GM23338 (cell line): ENCODE data around the gene SUMF1. TPM values are rescaled to one million over a fixed set of nuclear protein-coding genes. Genes with fewer than 3 reads are reported as not detected.

Experiments used
- ATAC-seq: fragments of 200-7000 bp; cut with Tn5 transposase; 3 replicates; pipeline ENCODE4 v1.9.1; 2020
- DNase-seq: peaks from one replicate; pipeline ENCODE4 v3.0.0-alpha.2; 2015; ENCODE audit warnings: low spot score
- H2AFZ ChIP-seq: fragments of 200-600 bp; sonication (generic); 2 replicates; pipeline ENCODE4 v1.8.0; 2016; ENCODE audit warnings: antibody characterized with exemption, mild to moderate bottlenecking, moderate library complexity
- H3F3A ChIP-seq: fragments of 200-600 bp; sonication (generic); replicated peaks from 2 replicates; pipeline ENCODE4 v1.8.0; 2017; ENCODE audit warnings: antibody characterized with exemption, mixed run types, low read depth
- H3K27ac ChIP-seq: fragments of 200-600 bp; sonication (generic); 2 replicates; pipeline ENCODE4 v1.6.1; 2016; ENCODE audit warnings: low read depth
- H3K27me3 ChIP-seq: fragments of 200-600 bp; sonication (generic); 2 replicates; pipeline ENCODE4 v1.8.0; 2016; ENCODE audit warnings: mild to moderate bottlenecking, mixed run types, moderate library complexity; ENCODE audit not compliant: insufficient read depth
- H3K36me3 ChIP-seq: fragments of 200-600 bp; sonication (generic); 2 replicates; pipeline ENCODE4 v1.8.0; 2016; ENCODE audit warnings: mild to moderate bottlenecking; ENCODE audit not compliant: insufficient read depth
- H3K4me1 ChIP-seq: fragments of 200-600 bp; sonication (generic); 2 replicates; pipeline ENCODE4 v1.8.0; 2016; ENCODE audit warnings: mild to moderate bottlenecking, moderate library complexity; ENCODE audit not compliant: insufficient read depth
- H3K4me2 ChIP-seq: fragments of 200-600 bp; sonication (generic); 2 replicates; pipeline ENCODE4 v1.7.1; 2017; ENCODE audit warnings: mixed run types
- H3K4me3 ChIP-seq: fragments of 200-600 bp; sonication (generic); 2 replicates; pipeline ENCODE4 v1.6.1; 2016; ENCODE audit warnings: mixed run types
- H3K79me2 ChIP-seq: fragments of 200-600 bp; sonication (generic); replicated peaks from 2 replicates; pipeline ENCODE4 v1.8.0; 2017; ENCODE audit warnings: mild to moderate bottlenecking; ENCODE audit not compliant: insufficient read depth
- H3K9me2 ChIP-seq: fragments of 200-600 bp; sonication (generic); 2 replicates; pipeline ENCODE4 v1.8.0; 2017; ENCODE audit not compliant: insufficient read depth
- H4K20me1 ChIP-seq: fragments of 200-600 bp; sonication (generic); replicated peaks from 2 replicates; pipeline ENCODE4 v1.8.0; 2017; ENCODE audit warnings: mild to moderate bottlenecking; ENCODE audit not compliant: insufficient read depth
- H3K27ac Mint-ChIP-seq: 2 replicates; pipeline ENCODE4 v1.8.0; 2020; ENCODE audit warnings: inconsistent platforms, mild to moderate bottlenecking, moderate library complexity, mixed read lengths
- H3K27me3 Mint-ChIP-seq: 3 replicates; pipeline ENCODE4 v1.8.0; 2022; ENCODE audit warnings: low read depth, mild to moderate bottlenecking, moderate library complexity, mixed read lengths, inconsistent platforms; ENCODE audit not compliant: insufficient read depth, poor library complexity
- H3K36me3 Mint-ChIP-seq: 3 replicates; pipeline ENCODE4 v1.8.0; 2021; ENCODE audit warnings: low read depth, mild to moderate bottlenecking, inconsistent platforms, moderate library complexity, mixed read lengths
- H3K4me1 Mint-ChIP-seq: 3 replicates; pipeline ENCODE4 v1.8.0; 2020; ENCODE audit warnings: mild to moderate bottlenecking, inconsistent platforms, mixed read lengths
- H3K4me3 Mint-ChIP-seq: 3 replicates; pipeline ENCODE4 v1.8.0; 2021; ENCODE audit warnings: moderate library complexity, mild to moderate bottlenecking, inconsistent platforms, mixed read lengths
- H3K9me3 Mint-ChIP-seq: 3 replicates; pipeline ENCODE4 v1.8.0; 2020; ENCODE audit warnings: moderate library complexity, mild to moderate bottlenecking, inconsistent platforms, mixed read lengths
- CREB1 ChIP-seq: fragments of 250-450 bp; sonication (Bioruptor Pico); IDR thresholded peaks from 2 replicates; pipeline ENCODE4 v1.5.0; 2020; ENCODE audit warnings: low read depth, mild to moderate bottlenecking, moderate library complexity
- ETS1 ChIP-seq: IDR thresholded peaks from 2 replicates; pipeline ENCODE4 v1.6.1; 2016; ENCODE audit warnings: antibody characterized with exemption
- EZH2 ChIP-seq: fragments of 200-600 bp; sonication (generic); IDR thresholded peaks from one replicate; pipeline ENCODE4 v1.8.0; 2017; ENCODE audit warnings: antibody characterized with exemption, mild to moderate bottlenecking, low read depth; ENCODE audit not compliant: unreplicated experiment
- JUNB ChIP-seq: IDR thresholded peaks from one replicate; pipeline ENCODE4 v1.6.1; 2016; ENCODE audit warnings: antibody characterized with exemption; ENCODE audit not compliant: unreplicated experiment
- NANOG ChIP-seq: IDR thresholded peaks from 2 replicates; pipeline ENCODE4 v1.6.1; 2016; ENCODE audit warnings: antibody characterized with exemption, borderline replicate concordance
- ZNF114 ChIP-seq: fragments of 250-450 bp; sonication (Bioruptor Pico); IDR thresholded peaks from 2 replicates; pipeline ENCODE4 v1.5.0; 2020; ENCODE audit warnings: mild to moderate bottlenecking, moderate library complexity
- ZNF331 ChIP-seq: fragments of 250-450 bp; sonication (Bioruptor Pico); IDR thresholded peaks from 2 replicates; pipeline ENCODE4 v1.5.0; 2020; ENCODE audit warnings: low read depth, mild to moderate bottlenecking, moderate library complexity
- polyA plus RNA-seq: library from polyadenylated mRNA; unstranded; fragments of >200 nt; fragmentation: Nextera tagmentation; extraction: Ambion mirVana; gene quantifications from 2 replicates; pipeline ENCODE4 v1.2.1, GENCODE V29; 2016
- total RNA-seq: library from RNA; depleted of rRNA; stranded (reverse); fragments of >200 nt; shearing (Covaris generic); gene quantifications from 2 replicates; pipeline ENCODE4 v1.2.3, GENCODE V29; 2014
- TF ChIP-seq, protein P1 (sequence below): fragments of 250-450 bp; sonication (Bioruptor Pico); IDR thresholded peaks from 2 replicates; pipeline ENCODE4 v1.5.0; 2020; ENCODE audit warnings: mild to moderate bottlenecking, moderate library complexity
- TF ChIP-seq, protein P2 (sequence below), 2 experiments: fragments of 200-600 bp in 1 of 2; sonication (generic) in 1 of 2; conservative IDR thresholded peaks; 2 replicates each; pipeline versions ENCODE4 v1.5.1 to v1.6.1; 2016 to 2017; ENCODE audit warnings: antibody characterized with exemption in 2 of 2, low read depth in 2 of 2, mild to moderate bottlenecking in 2 of 2, moderate library complexity in 1 of 2

SUMF1 gene
- total and polyA plus RNA-seq, 2 experiments from 2014 or later = 6.9 to 20.3 TPM

GRCh38 chr3:4413467-4413866 is 53.6 kb downstream of the SUMF1 start:
- TF ChIP-seq, protein P1, sequence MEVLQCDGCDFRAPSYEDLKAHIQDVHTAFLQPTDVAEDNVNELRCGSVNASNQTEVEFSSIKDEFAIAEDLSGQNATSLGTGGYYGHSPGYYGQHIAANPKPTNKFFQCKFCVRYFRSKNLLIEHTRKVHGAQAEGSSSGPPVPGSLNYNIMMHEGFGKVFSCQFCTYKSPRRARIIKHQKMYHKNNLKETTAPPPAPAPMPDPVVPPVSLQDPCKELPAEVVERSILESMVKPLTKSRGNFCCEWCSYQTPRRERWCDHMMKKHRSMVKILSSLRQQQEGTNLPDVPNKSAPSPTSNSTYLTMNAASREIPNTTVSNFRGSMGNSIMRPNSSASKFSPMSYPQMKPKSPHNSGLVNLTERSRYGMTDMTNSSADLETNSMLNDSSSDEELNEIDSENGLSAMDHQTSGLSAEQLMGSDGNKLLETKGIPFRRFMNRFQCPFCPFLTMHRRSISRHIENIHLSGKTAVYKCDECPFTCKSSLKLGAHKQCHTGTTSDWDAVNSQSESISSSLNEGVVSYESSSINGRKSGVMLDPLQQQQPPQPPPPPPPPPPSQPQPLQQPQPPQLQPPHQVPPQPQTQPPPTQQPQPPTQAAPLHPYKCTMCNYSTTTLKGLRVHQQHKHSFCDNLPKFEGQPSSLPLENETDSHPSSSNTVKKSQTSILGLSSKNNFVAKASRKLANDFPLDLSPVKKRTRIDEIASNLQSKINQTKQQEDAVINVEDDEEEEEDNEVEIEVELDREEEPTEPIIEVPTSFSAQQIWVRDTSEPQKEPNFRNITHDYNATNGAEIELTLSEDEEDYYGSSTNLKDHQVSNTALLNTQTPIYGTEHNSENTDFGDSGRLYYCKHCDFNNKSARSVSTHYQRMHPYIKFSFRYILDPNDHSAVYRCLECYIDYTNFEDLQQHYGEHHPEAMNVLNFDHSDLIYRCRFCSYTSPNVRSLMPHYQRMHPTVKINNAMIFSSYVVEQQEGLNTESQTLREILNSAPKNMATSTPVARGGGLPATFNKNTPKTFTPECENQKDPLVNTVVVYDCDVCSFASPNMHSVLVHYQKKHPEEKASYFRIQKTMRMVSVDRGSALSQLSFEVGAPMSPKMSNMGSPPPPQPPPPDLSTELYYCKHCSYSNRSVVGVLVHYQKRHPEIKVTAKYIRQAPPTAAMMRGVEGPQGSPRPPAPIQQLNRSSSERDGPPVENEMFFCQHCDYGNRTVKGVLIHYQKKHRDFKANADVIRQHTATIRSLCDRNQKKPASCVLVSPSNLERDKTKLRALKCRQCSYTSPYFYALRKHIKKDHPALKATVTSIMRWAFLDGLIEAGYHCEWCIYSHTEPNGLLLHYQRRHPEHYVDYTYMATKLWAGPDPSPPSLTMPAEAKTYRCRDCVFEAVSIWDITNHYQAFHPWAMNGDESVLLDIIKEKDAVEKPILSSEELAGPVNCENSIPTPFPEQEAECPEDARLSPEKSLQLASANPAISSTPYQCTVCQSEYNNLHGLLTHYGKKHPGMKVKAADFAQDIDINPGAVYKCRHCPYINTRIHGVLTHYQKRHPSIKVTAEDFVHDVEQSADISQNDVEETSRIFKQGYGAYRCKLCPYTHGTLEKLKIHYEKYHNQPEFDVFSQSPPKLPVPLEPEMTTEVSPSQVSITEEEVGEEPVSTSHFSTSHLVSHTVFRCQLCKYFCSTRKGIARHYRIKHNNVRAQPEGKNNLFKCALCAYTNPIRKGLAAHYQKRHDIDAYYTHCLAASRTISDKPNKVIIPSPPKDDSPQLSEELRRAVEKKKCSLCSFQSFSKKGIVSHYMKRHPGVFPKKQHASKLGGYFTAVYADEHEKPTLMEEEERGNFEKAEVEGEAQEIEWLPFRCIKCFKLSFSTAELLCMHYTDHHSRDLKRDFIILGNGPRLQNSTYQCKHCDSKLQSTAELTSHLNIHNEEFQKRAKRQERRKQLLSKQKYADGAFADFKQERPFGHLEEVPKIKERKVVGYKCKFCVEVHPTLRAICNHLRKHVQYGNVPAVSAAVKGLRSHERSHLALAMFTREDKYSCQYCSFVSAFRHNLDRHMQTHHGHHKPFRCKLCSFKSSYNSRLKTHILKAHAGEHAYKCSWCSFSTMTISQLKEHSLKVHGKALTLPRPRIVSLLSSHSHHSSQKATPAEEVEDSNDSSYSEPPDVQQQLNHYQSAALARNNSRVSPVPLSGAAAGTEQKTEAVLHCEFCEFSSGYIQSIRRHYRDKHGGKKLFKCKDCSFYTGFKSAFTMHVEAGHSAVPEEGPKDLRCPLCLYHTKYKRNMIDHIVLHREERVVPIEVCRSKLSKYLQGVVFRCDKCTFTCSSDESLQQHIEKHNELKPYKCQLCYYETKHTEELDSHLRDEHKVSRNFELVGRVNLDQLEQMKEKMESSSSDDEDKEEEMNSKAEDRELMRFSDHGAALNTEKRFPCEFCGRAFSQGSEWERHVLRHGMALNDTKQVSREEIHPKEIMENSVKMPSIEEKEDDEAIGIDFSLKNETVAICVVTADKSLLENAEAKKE (CRISPR knock-in tag) = no peak
- no peak for TF ChIP-seq JUNB
- TF ChIP-seq EZH2 = no peak
- 0 out of 2 replicates have a peak, but pooled peaks cover 5% of the 10 kb centered on the region for H3K36me3 ChIP-seq
- H3K79me2 ChIP-seq = no peaks in the 10 kb centered on the region
- Mint-ChIP-seq H3K9me3 (no peaks in the 10 kb centered on the region), H3K27ac (no peak overlapping the region), H3K4me1 (no peaks in the 10 kb centered on the region), H3K4me3 (no peak overlapping the region), H3K36me3 (no peaks in the 10 kb centered on the region), H3K27me3 (no peaks in the 10 kb centered on the region)
- H3K27me3 ChIP-seq = no peaks in the 10 kb centered on the region
- H3F3A ChIP-seq = no peaks in the 10 kb centered on the region
- H3K4me1 ChIP-seq = no peaks in the 10 kb centered on the region; the same call in 1 of the 2 replicates
- no peak overlapping the region for H3K27ac ChIP-seq
- no peaks in the 10 kb centered on the region for H3K9me2 ChIP-seq
- H3K4me2 ChIP-seq = no peak overlapping the region
- no peak for DNase-seq
- no peaks in the 10 kb centered on the region for H4K20me1 ChIP-seq
- no peak for ATAC-seq
- H2AFZ ChIP-seq = no peak overlapping the region
- no peak overlapping the region for H3K4me3 ChIP-seq

DNA sequence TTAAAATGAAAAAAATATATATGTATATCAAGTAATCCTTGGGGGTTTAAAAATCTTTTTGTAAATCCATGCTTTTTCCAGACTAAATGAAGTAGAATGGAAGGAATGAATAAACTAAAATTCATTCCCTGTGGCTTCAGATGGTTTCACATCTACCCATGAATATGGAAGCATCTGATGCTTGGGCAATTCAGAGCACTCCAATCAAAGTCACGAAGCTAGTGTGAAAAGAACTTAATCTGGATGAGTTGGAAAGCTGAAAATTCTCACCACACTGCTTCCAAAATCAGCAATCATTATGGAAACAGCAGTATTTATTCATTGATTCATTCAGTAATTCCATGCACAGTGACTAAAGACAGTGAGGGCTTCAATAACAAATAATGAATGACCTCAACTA is 55.2 kb downstream of the SUMF1 start:
- TF ChIP-seq ETS1 (no peak), CREB1 (CRISPR knock-in tag) (no peak), NANOG (no peak), ZNF331 (no peak), JUNB (no peak), ZNF114 (CRISPR knock-in tag) (no peak)
- TF ChIP-seq, protein P2, sequence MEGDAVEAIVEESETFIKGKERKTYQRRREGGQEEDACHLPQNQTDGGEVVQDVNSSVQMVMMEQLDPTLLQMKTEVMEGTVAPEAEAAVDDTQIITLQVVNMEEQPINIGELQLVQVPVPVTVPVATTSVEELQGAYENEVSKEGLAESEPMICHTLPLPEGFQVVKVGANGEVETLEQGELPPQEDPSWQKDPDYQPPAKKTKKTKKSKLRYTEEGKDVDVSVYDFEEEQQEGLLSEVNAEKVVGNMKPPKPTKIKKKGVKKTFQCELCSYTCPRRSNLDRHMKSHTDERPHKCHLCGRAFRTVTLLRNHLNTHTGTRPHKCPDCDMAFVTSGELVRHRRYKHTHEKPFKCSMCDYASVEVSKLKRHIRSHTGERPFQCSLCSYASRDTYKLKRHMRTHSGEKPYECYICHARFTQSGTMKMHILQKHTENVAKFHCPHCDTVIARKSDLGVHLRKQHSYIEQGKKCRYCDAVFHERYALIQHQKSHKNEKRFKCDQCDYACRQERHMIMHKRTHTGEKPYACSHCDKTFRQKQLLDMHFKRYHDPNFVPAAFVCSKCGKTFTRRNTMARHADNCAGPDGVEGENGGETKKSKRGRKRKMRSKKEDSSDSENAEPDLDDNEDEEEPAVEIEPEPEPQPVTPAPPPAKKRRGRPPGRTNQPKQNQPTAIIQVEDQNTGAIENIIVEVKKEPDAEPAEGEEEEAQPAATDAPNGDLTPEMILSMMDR (conservative IDR thresholded peaks at IDR 0.05; ENCODE audit: low read depth in 2 of 2) = no peak
- no peak for ATAC-seq
- Mint-ChIP-seq H3K4me3 (no peak overlapping the region), H3K4me1 (no peaks in the 10 kb centered on the region), H3K27me3 (no peaks in the 10 kb centered on the region), H3K27ac (no peak overlapping the region; the same call in 1 of the 2 replicates), H3K9me3 (no peaks in the 10 kb centered on the region), H3K36me3 (no peaks in the 10 kb centered on the region)
- H3K4me2 ChIP-seq = no peak overlapping the region
- DNase-seq = no peak
- H3F3A ChIP-seq = no peaks in the 10 kb centered on the region
- no peak overlapping the region for H3K4me3 ChIP-seq
- H2AFZ ChIP-seq = no peak overlapping the region
- H3K4me1 ChIP-seq = no peaks in the 10 kb centered on the region; the same call in 1 of the 2 replicates
- no peaks in the 10 kb centered on the region for H3K79me2 ChIP-seq
- H3K27me3 ChIP-seq = no peaks in the 10 kb centered on the region
- H3K9me2 ChIP-seq = no peaks in the 10 kb centered on the region
- H3K36me3 ChIP-seq = 0 out of 2 replicates have a peak, but pooled peaks cover 3% of the 10 kb centered on the region
- H3K27ac ChIP-seq = no peak overlapping the region
- no peaks in the 10 kb centered on the region for H4K20me1 ChIP-seq
